Osteoblast (primary cell): ENCODE results near the gene CTCF. TPM values are rescaled to one million over a fixed set of nuclear protein-coding genes. Genes with fewer than 3 reads are reported as not detected.

Experiments
- DNase-seq: peaks from one replicate; pipeline ENCODE4 v3.0.0; 2011; ENCODE audit warnings: low spot score, mixed read lengths; ENCODE audit not compliant: insufficient read length; ENCODE audit errors: missing footprints
- H2AFZ ChIP-seq: 2 replicates; pipeline ENCODE4 v1.6.0; 2011; ENCODE audit warnings: mild to moderate bottlenecking, low read length
- H3K27ac ChIP-seq: 2 replicates; pipeline ENCODE4 v1.5.1; 2011; ENCODE audit warnings: mild to moderate bottlenecking, low read depth, low read length, moderate library complexity
- H3K27me3 ChIP-seq: 2 replicates; pipeline ENCODE4 v1.6.0; 2012; ENCODE audit warnings: mild to moderate bottlenecking, control low read depth, inconsistent platforms, low read length, moderate library complexity; ENCODE audit not compliant: insufficient read depth
- H3K36me3 ChIP-seq: 2 replicates; pipeline ENCODE4 v1.5.1; 2011; ENCODE audit warnings: mild to moderate bottlenecking, low read length, control low read depth, moderate library complexity; ENCODE audit not compliant: insufficient read depth
- H3K4me1 ChIP-seq: 2 replicates; pipeline ENCODE4 v1.5.1; 2011; ENCODE audit warnings: mild to moderate bottlenecking, low read length, control low read depth, moderate library complexity; ENCODE audit not compliant: insufficient read depth
- H3K4me2 ChIP-seq: 2 replicates; pipeline ENCODE4 v1.6.0; 2011; ENCODE audit warnings: mild to moderate bottlenecking, low read length; ENCODE audit not compliant: insufficient read depth
- H3K4me3 ChIP-seq: fragments of 200-600 bp; sonication (generic); 3 replicates; pipeline ENCODE4 v1.5.1; 2012; ENCODE audit warnings: mild to moderate bottlenecking, low read length, inconsistent platforms; ENCODE audit not compliant: insufficient read depth
- H3K79me2 ChIP-seq: 2 replicates; pipeline ENCODE4 v1.6.0; 2012; ENCODE audit warnings: mild to moderate bottlenecking, low read length, control low read depth, inconsistent platforms; ENCODE audit not compliant: insufficient read depth
- H3K9me3 ChIP-seq: 2 replicates; pipeline ENCODE4 v1.5.1; 2011; ENCODE audit warnings: low read depth, low read length, control low read depth
- H4K20me1 ChIP-seq: 2 replicates; pipeline ENCODE4 v1.6.0; 2012; ENCODE audit warnings: mild to moderate bottlenecking, low read length, control low read depth; ENCODE audit not compliant: insufficient read depth
- total RNA-seq: library from RNA; depleted of rRNA; stranded (reverse); fragments of >200 nt; gene quantifications from 2 replicates; pipeline ENCODE4 v1.2.3, GENCODE V29; 2012
- TF ChIP-seq, protein P1 (sequence below): IDR thresholded peaks from 2 replicates; pipeline ENCODE4 v1.5.1; 2011; ENCODE audit warnings: mild to moderate bottlenecking, low read depth, low read length, moderate library complexity; ENCODE audit errors: extremely low read depth

CTCF gene
- total RNA-seq, 1 donor = 29.3 TPM

DNA sequence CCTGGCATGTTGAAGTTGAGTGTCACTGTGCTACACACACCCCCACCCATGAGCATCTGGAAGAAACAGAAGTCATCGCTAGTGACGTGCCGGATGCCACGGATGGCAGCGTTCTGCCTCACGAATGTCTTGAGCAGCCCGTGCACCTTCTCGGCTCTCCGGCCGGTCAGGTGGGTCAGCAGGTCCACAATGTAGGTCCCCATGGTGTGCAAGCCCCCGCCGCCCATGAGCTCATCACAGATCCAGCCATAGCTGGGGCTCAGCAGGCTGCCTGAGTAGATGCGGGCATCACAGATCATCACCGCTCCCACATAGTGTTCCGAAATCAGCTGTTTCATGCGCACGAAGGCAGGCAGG, 113.2 kb downstream of the CTCF start:
- peaks cover 6% of the 10 kb centered on the region for H3K4me1 ChIP-seq
- H3K4me3 ChIP-seq = no peak overlapping the region
- H3K9me3 ChIP-seq = no peaks in the 10 kb centered on the region
- no peak overlapping the region for H3K27ac ChIP-seq
- H3K79me2 ChIP-seq = no peaks in the 10 kb centered on the region
- H3K27me3 ChIP-seq = no peaks in the 10 kb centered on the region
- H4K20me1 ChIP-seq = peaks cover 3% of the 10 kb centered on the region
- peaks cover 6% of the 10 kb centered on the region for H3K36me3 ChIP-seq
- TF ChIP-seq, protein P1, sequence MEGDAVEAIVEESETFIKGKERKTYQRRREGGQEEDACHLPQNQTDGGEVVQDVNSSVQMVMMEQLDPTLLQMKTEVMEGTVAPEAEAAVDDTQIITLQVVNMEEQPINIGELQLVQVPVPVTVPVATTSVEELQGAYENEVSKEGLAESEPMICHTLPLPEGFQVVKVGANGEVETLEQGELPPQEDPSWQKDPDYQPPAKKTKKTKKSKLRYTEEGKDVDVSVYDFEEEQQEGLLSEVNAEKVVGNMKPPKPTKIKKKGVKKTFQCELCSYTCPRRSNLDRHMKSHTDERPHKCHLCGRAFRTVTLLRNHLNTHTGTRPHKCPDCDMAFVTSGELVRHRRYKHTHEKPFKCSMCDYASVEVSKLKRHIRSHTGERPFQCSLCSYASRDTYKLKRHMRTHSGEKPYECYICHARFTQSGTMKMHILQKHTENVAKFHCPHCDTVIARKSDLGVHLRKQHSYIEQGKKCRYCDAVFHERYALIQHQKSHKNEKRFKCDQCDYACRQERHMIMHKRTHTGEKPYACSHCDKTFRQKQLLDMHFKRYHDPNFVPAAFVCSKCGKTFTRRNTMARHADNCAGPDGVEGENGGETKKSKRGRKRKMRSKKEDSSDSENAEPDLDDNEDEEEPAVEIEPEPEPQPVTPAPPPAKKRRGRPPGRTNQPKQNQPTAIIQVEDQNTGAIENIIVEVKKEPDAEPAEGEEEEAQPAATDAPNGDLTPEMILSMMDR = no peak
- no peak overlapping the region for H2AFZ ChIP-seq
- peak; percentile 1 for DNase-seq
- no peak overlapping the region for H3K4me2 ChIP-seq

DNA sequence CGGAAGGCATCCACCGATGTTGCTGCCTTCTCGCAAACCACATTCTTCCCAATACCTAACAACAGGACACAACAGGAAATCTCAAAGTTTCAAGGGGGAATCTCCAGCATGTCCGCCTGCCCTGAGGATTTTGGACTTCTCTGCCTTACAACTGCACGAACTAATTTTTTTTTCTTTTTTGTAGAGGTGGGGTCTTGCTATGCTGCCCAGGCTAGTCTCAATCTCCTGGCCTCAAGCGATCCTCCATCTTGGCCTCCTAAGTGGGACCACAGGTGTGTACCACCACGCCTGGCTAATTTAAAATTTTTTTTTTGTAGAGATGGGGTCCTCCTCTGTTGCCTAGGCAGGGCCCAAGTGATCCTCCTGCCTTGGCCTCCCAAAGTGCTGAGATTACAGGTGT, 113.7 kb downstream of the CTCF start:
- H3K4me3 ChIP-seq = no peak overlapping the region
- DNase-seq = no peak
- H3K79me2 ChIP-seq = no peaks in the 10 kb centered on the region
- H3K4me1 ChIP-seq = peaks cover 6% of the 10 kb centered on the region
- no peak overlapping the region for H3K27ac ChIP-seq
- peaks cover 3% of the 10 kb centered on the region for H4K20me1 ChIP-seq
- TF ChIP-seq, protein P1 = no peak
- no peak overlapping the region for H2AFZ ChIP-seq
- no peak overlapping the region for H3K4me2 ChIP-seq
- peaks cover 6% of the 10 kb centered on the region for H3K36me3 ChIP-seq
- H3K27me3 ChIP-seq = no peaks in the 10 kb centered on the region
- H3K9me3 ChIP-seq = no peaks in the 10 kb centered on the region

- Histone ChIP-seq H4K20me1 (peaks cover 3% of the 10 kb centered on the region), H2AFZ (no peak overlapping the region), H3K27ac (no peak overlapping the region), H3K4me1 (peaks cover 6% of the 10 kb centered on the region), H3K4me3 (no peak overlapping the region), H3K79me2 (no peaks in the 10 kb centered on the region), H3K27me3 (no peaks in the 10 kb centered on the region), H3K4me2 (no peak overlapping the region), H3K9me3 (no peaks in the 10 kb centered on the region), H3K36me3 (peaks cover 6% of the 10 kb centered on the region)
- peak; percentile 47 for DNase-seq
- TF ChIP-seq, protein P1 = no peak
Observed at GRCh38 chr16:67676516-67676915, 114.2 kb downstream of the CTCF start.

DNA sequence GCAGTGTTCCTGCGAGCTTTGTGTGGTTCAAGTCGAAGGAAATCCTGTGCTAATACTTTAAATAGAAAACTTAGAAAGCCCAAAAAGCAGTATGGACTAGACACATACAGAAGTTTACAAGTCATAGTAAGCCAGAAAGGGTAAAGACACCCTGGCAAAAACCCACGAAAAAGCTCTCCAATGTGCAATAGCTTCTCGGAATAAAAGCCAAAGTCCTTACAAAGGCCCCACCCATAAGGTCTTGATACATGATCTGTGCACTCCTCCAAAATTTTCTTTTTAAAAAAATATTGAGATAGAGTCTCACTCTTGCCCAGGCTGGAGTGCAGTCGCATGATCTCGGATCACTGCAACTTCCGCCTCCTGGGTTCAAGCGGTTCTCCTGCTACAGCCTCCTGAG, 114.6 kb downstream of the CTCF start:
- Histone ChIP-seq H3K9me3 (no peaks in the 10 kb centered on the region), H3K4me3 (no peak overlapping the region), H3K36me3 (peaks cover 6% of the 10 kb centered on the region)

More for the DNA sequence above, 114.6 kb downstream of the CTCF start:
- Histone ChIP-seq H3K27me3 (no peaks in the 10 kb centered on the region), H3K4me2 (no peak overlapping the region), H3K4me1 (peaks cover 6% of the 10 kb centered on the region), H3K79me2 (no peaks in the 10 kb centered on the region), H2AFZ (no peak overlapping the region), H4K20me1 (peaks cover 3% of the 10 kb centered on the region), H3K27ac (no peak overlapping the region)
- TF ChIP-seq, protein P1 = no peak
- DNase-seq = peak; percentile 69
